ENCODE measurements around the gene ARHGAP30.
"Not testable (repeated sequence)": the region's sequence is repeated elsewhere in the genome, so short reads cannot be mapped to it uniquely, and the experiment has no call there.

Gene ARHGAP30

GRCh38 chr1:161037661-161038522 lies 31.8 kb downstream of the ARHGAP30 start:
- no peak for DNase-seq

- DNase-seq: no peak
These were observed 35.9 kb downstream of the ARHGAP30 start for GRCh38 chr1:161033751-161034150.

GRCh38 chr1:161032409-161032808 lies 37.3 kb downstream of the ARHGAP30 start:
- DNase-seq: no peak

GRCh38 chr1:161031874-161032273 lies 37.8 kb downstream of the ARHGAP30 start:
- no peak for DNase-seq

GRCh38 chr1:161029466-161029865 lies 40.2 kb downstream of the ARHGAP30 start:
- not testable (repeated sequence) for DNase-seq

GRCh38 chr1:161026954-161027353 lies 42.7 kb downstream of the ARHGAP30 start:
- DNase-seq: not testable (repeated sequence)

- not testable (repeated sequence) for DNase-seq
These were observed 47.3 kb downstream of the ARHGAP30 start for GRCh38 chr1:161022432-161022831.

- no peak for DNase-seq
These were observed 47.7 kb downstream of the ARHGAP30 start for GRCh38 chr1:161021970-161022353.

GRCh38 chr1:161021165-161021969 lies 48.3 kb downstream of the ARHGAP30 start:
- DNase-seq: peak; percentile 71

- DNase-seq: no peak
These were observed 49.1 kb downstream of the ARHGAP30 start, which contains the start of gene F11R for GRCh38 chr1:161020509-161021164. F11R (minus strand) TSS chr1:161021152; CDS start chr1:161021073, 79 bp downstream.

- DNase-seq: no peak
These were observed 49.8 kb downstream of the ARHGAP30 start for GRCh38 chr1:161019751-161020495.

- DNase-seq: not testable (repeated sequence)
These were observed 50.5 kb downstream of the ARHGAP30 start for GRCh38 chr1:161019111-161019660.

GRCh38 chr1:161018631-161018930 lies 51.1 kb downstream of the ARHGAP30 start:
- DNase-seq: no peak

- DNase-seq: no peak
These were observed 51.7 kb downstream of the ARHGAP30 start for GRCh38 chr1:161017756-161018630.

GRCh38 chr1:161017181-161017580 lies 52.5 kb downstream of the ARHGAP30 start:
- not testable (repeated sequence) for DNase-seq

- DNase-seq: not testable (repeated sequence)
These were observed 53.0 kb downstream of the ARHGAP30 start for GRCh38 chr1:161016683-161017082.

GRCh38 chr1:161013488-161014230 lies 56.0 kb downstream of the ARHGAP30 start:
- peak; percentile 64 for DNase-seq

- DNase-seq: no peak
These were observed 56.6 kb downstream of the ARHGAP30 start for GRCh38 chr1:161013131-161013487.

GRCh38 chr1:161012420-161012819 lies 57.3 kb downstream of the ARHGAP30 start:
- DNase-seq: no peak

- no peak for DNase-seq
These were observed 60.0 kb downstream of the ARHGAP30 start for GRCh38 chr1:161009602-161010211.

All from right hindlimb (tissue), 1 donor.